Stimulated activated CD4-positive, alpha-beta T cell treated with anti-CD3 and anti-CD28 coated beads, Interleukin-2, amount 100 ng/mL, for 4 hours (primary cell): ENCODE data around the gene KLF2.
A peak's percentile ranks its signal among the peaks of the same experiment; 100 is the strongest.
"Not testable (repeated sequence)": the region's sequence is repeated elsewhere in the genome, so short reads cannot be mapped to it uniquely, and the experiment has no call there.

ENCODE experiments used
- DNase-seq: peaks from one replicate; pipeline ENCODE4 v3.0.0-alpha.2; 2020; ENCODE audit warnings: low read depth

KLF2 gene

DNA sequence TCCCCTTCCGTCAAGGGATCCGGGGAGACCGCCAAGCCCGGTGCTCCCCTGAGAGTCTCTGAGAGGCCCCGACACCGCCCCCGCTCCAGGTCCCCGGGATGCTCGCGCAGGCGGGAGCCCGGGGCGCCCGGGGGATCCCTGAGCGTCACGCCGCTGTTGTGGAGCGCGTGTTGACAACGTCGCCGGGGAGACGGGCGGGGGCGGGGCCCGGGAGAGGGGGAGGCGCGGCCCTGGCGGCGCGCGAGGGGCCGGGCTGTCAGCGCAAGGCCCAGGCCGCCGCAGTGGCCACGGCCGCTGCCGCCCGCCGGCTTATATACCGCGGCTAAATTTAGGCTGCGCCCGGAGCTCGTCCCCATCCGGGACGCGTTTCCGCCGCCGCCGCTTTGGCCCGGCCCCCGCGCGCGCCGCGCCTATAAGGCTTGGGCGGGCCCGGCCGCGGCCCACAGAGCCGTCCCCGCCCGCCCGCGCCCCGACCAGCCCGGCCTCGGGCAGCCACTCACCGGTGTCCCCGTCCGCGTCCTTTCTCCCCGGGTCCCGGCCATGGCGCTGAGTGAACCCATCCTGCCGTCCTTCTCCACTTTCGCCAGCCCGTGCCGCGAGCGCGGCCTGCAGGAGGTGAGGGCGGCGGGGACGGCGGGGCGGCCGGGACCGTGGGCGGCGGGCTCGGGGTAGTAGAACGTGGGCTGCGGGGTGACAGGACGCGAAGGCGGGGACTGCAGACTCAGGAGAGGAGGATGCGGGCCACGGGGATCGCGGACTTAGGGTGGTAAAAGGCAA is at the start of gene KLF2:
KLF2 (plus strand) TSS at position 443 of the 777 bp plus-strand sequence; CDS start at position 541, 98 bp downstream.
- DNase-seq = peak; percentile 81

DNA sequence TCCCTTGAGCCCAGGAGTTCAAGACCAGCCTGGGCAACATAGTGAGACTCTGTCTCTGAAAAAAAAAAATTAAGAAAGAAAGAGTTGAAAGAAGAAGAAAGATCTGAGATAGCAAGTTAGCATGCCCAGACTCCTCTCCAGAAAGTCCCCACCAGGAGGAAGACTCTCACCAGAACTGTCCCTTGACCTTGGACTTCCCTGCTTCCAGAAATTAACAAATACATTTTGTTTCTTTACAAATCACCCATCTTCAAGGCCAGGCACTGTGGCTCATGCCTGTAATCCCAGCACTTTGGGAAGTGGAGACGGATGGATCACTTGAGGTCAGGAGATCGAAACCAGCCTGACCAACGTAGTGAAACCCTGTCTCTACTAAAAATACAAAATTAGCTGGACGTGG is 44.3 kb upstream of the KLF2 start:
- DNase-seq = no peak

DNA sequence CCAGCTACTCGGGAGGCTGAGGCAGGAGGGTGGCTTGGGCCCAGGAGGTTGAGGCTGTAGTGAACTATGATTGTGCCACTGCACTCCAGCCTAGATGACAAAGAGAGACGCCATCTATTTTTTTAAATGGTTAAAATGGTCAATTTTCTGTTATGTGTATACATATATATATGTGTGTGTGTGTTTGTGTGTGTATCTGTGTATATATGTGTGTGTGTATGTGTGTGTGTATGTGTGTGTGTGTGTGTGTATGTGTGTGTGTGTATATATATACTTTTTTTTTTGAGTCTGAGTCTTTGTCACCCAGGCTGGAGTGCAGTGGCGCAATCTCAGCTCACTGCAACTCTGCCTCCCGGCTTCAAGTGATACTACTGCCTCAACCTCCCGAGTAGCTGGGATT is 42.9 kb upstream of the KLF2 start:
- DNase-seq = no peak

DNA sequence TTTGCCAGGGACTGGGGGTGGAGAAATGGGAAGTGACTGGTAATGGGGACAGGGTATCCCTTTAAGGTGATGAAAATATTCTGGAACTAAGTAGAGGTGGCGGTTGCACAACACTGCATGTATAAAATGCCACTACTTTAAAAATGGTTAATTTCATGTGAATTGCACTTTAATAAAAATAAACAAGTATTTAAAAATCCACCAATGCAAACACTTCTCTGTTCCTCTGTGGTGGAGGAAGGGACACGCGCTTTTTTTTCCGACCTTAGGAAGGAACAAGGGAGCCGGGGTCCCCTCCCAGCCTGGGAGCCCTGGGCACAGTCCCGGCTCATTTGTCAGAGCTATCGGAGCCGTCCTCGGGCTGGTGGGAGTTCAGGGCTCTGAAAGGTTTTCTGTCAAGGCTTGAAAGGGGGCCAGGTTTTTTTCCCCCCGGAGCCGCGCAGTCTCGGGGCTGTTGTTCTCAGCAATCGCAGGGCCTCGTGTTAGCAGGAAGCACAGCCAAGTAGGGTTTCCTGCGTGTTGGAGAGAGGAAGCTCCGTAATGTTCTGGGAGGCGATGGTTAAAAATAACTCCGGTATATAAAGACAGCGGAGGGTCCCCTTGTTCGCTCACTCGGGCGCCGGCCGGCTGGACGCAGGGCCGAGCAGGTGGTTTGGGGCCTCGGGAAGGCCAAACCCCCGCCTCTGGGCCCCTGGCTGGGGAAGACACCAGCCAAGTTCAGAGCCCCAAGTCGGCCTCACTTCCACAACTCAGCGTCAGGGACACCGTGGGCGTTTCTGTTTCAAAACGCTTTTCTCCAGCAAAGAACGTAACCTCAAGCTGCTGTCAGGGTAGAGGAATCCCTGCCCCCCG is 41.2 kb upstream of the KLF2 start:
- peak; percentile 69 for DNase-seq

DNA sequence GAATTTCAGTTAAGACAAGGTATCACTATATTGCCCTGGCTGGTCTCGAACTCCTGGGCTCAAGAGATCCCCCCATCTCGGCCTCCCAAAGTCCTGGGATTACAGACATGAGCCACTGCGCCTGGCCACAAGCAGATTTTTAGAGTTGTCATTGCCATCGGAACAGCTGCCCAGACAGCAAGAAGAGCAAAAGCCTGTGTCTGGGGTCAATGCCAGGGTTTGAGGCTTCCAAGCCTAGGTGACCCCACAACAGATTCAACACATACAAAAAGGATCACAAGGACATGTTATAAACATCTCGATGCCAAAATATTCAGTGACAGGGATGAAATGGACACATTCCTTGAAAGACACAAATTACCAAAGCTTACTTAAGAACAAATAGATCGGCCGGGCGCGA is 40.1 kb upstream of the KLF2 start:
- no peak for DNase-seq

GRCh38 chr19:16285079-16285478 is 39.5 kb upstream of the KLF2 start:
- not testable (repeated sequence) for DNase-seq

- no peak for DNase-seq
These were observed 38.7 kb upstream of the KLF2 start for GRCh38 chr19:16285769-16286498.

DNA sequence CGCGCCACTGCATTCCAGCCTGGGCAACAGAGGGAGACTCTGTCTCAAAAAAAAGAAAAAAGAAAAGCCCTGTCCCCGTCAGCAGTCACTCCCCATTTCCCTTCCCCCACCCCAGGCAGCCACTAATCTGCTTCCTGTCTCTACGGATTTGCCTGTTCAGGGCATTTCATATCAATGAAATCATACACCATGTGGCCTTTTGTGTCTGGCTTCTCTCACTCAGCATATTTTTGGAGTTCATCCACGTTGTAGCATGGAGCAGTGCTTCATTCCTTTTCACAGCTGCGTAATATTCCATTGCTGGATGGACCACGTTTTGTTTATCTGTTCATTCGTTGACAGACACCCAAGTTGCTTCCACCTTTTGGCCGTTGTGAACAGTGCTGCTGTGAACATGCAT is 36.1 kb upstream of the KLF2 start:
- DNase-seq = no peak

DNA sequence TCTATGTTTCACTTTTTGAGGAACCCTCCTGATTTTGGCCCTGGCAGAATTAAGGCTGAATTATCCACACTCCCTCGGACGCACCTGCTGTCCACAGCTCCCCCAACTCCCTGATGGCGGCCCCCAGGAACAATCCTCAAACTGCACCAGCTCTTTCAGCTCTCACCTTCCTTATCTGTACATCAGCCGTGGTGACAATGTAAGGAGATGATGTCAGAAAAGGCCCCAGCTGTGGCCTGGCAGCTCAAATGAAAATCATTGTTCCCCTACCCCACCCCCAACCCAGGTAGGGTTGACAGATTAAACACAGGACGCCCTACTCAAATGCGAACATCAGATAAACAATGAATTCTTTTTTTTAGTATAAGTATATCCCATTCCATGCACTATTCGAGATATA is 35.0 kb upstream of the KLF2 start:
- DNase-seq = no peak

DNA sequence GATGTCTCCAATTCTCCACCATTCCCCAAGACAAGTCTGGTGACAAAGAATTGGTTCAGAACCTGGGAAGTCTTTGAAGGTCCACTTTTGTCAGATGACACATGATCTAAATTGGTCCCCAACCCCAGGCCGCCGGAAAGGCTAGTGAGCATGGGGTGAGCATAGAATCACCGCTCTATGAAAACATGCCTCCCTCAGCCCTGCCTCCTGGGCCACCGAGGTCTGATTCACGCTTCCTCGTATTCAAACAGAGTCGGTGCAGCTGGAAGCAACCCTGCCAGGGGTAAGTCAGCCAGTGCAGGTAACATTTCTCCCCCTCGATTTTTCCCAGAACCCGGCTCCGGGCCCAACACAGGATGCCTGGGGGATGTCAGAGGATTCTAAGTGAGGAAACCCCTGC is 33.9 kb upstream of the KLF2 start:
- DNase-seq = no peak

DNA sequence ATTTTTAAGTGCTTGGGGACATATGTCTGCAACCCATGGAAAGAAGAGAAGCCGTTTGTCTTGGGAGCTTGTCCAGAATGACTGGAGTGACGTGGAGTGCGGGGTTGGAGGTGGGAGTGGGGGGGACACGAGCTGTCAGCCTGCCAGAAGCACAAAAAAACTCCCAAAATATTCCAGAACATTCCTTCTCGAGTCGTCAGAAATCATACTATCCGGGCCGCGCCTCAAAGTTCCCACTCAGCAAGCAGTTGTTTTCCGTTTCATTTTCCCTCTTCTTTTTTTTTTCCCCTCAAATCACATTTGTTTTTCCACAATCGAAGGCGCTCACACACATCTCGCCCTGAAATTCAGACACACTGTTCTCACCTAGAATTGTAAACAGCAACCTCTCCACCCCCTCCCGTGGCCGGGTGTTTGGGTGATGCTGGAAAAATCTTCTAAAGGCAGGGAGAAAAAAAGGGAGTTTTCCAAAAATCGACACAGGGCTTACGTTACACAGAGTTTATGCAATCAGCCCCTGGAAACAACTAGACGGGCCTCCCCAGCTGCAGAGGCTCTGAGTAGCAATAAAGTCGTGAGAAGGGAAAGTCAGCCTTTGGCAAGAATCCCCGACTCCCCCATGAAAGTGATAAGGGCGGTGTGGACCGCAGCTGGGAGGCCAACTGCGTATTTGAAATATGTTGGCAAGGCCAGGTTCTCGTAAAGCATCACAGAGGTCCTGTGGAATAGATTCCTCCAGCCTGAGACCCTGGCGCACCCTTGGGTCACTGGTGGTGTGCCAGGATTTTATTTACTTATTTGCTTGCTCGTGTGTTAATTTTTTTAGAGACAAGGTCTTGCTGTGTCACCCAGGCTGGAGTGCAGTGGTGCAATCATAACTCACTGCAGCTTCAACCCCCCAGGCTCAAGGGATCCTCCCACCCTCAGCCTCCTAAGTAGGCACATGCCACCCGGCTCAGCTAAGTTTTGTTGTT is 31.2 kb upstream of the KLF2 start:
- no peak for DNase-seq

GRCh38 chr19:16295057-16295456 is 29.6 kb upstream of the KLF2 start:
- DNase-seq = no peak

GRCh38 chr19:16296713-16297112 is 27.9 kb upstream of the KLF2 start:
- DNase-seq = no peak

DNA sequence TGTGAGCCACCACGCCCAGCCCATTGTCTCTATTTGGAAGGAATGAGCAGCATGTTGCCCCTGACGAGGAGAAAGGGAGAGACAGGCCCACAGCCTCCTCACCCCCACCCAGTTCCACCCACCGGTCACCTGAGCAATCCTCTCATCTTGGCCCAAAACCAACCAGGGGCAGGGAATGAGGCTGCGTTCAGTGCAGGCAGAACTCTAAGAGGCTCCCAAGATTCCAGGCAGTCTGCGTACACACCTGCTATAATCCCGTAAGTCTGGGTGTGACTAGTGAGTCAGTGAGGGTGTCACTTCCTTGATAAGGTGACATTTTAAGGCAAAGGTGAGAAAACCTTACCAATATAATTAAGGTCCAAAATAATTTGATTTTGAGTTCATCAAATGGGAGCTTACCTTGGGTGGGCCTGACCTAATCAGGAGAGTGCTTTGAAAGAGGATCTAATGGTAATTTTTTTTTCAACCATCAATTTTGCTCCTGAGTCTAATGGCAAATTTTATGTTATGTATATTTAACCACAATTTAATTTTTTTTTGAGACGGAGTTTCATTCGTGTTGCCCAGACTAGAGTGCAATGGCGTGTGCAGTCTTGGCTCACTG is 26.9 kb upstream of the KLF2 start:
- no peak for DNase-seq

DNA sequence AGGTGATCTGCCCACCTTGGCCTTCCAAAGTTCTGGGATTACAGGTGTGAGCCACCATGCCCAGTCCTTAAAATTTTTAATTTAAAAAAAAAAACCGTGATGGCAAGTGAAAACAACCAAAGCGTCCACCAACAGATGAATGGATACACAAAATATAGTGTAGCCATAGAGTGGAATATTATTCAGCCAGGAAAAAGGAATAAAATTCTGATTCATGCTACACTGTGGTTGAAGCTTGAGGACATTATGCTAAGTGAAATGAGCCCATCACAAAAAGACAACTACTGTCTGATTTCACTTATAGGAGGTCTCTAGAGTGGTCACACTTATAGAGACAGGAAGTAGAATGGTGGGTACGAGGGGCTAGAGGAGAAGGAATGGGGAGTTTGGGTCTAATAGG is 26.3 kb upstream of the KLF2 start:
- DNase-seq = no peak

DNA sequence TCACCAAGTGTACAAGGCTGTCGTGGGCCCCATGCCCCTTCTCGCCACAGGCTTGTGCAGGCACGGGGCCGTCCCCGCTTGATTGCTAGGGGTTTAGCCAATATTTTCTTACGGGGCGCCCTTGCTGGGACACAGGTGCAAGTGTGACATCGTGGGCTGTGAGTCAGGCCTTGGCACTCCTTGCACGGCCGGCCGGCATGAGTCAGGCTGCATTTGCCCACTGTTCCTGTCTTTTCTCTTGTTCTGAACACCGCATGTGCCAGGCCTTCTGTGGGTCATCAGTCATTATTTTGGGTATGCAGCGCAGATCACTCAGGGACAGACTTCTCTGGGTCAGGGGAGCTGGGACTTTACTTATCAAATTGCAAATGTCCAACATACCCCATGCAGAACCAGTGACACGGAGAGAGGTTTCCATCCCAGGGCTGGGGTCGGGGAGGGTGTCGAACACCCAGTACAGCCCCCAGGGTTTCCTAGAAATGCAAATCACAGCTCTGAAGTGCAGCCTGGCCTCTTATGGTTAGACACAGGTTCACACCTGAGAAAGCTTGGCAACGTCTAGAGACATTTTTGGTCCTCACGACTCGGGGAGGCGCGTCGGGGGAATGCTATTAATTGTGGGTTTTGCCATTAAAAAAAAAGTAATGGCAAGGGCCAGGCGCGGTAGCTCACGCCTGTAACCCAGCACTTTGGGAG is 22.5 kb upstream of the KLF2 start:
- DNase-seq = no peak

DNA sequence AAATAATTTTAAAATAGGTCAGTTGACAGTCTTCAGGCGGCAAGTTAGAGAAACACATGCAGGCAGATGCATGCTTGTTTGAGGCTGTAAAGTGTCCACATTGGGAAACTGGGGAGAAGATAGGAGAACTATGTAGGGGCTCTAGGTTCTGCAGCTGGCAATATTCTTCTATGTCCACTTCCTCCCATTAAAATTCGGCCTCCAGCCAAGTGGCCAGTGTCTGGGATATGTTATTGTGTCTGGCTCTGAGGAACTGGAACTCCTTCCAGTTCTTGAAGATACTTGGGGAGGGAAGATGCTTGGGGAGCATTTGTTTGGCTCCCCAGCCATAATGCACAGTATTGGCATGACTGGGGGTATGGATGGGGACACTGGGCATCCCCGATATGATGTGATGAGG is 20.9 kb upstream of the KLF2 start:
- no peak for DNase-seq

DNA sequence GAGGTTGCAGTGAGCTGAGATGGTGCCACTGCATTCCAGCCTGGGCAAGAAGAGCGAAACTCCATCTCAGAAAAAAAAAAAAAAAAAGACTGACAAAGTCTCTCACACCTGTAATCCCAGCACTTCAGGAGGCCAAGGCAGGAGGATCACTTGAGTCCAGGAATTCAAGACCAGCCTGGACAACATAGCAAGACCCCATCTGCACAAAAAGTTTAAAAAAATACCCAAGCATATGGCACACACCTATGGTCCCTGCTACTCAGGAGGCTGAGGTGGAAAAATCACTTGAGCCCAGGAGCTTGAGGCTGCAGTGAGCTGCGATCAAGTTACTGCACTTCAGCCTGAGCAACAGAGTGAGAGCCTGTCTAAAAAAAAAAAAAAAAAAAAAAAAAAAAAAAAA is 20.1 kb upstream of the KLF2 start:
- DNase-seq = not testable (repeated sequence)

GRCh38 chr19:16305060-16305459 is 19.6 kb upstream of the KLF2 start:
- not testable (repeated sequence) for DNase-seq

GRCh38 chr19:16306728-16307402 is 17.8 kb upstream of the KLF2 start:
- DNase-seq = no peak
